GM23338 (cell line): ENCODE data around the gene PCLO.

Experiments
- CTCF ChIP-seq, 2 experiments: fragments of 200-600 bp in 1 of 2; sonication (generic) in 1 of 2; conservative IDR thresholded peaks; 2 replicates each; pipeline versions ENCODE4 v1.5.1 to v1.6.1; 2016 to 2017; ENCODE audit warnings: antibody characterized with exemption in 2 of 2, low read depth in 2 of 2, mild to moderate bottlenecking in 2 of 2, moderate library complexity in 1 of 2
- ETS1 ChIP-seq: IDR thresholded peaks from 2 replicates; pipeline ENCODE4 v1.6.1; 2016; ENCODE audit warnings: antibody characterized with exemption
- EZH2 ChIP-seq: fragments of 200-600 bp; sonication (generic); IDR thresholded peaks from one replicate; pipeline ENCODE4 v1.8.0; 2017; ENCODE audit warnings: antibody characterized with exemption, mild to moderate bottlenecking, low read depth; ENCODE audit not compliant: unreplicated experiment
- REST ChIP-seq: IDR thresholded peaks from one replicate; pipeline ENCODE4 v1.6.1; 2018; ENCODE audit warnings: antibody characterized with exemption; ENCODE audit not compliant: unreplicated experiment

GRCh38 chr7:82762880-82763279, 399.8 kb downstream of the PCLO start:
- no peak for TF ChIP-seq CTCF (conservative IDR thresholded peaks at IDR 0.05; ENCODE audit: low read depth in 2 of 2)
- TF ChIP-seq ETS1: no peak
- TF ChIP-seq EZH2: no peak
- no peak for TF ChIP-seq REST
